Hippocampal formation (tissue), 2 donors: ENCODE data around the gene RFC4.

ENCODE experiments used
- DNase-seq, 2 donors: peaks; one replicate each; lab custom pipeline; 2025; lab: John Stamatoyannopoulos, UW

RFC4 gene

DNA sequence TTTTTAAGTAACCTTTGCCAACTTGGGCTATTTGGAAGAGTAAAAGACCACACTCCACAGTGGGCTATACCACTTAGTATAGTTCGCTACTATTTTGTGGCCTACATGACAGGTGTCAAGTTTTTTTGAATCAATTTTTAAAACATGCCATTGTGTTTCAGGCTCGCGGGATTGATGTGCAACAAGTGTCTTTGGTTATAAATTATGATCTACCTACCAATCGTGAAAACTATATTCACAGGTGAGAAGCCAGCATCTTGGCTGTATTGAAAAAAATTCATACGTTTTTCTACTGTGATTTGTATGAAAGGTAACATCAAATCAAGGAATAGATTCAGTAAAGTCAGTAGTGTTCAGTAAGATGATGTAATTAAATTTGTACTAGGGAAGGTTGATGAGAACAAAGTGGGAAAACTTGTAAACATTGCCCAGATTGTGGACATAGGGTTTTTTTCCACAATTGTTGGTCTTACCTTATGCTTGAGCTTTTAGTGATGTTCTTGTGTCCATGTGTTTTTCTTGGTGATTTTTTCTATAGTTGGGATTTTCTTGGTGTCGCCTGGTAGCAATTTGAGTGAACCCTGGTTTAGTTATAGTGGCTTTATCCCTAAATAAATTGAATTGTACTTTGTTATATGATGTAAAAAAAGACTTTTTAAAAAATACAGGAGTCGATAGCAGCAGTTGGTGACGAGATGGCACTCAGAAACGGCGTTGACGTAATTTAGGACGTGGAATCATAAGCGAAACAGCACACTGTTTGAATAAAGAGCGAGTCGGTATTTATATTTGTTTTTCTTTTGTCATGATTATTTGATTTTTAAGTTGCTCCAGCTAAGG, 18.4 kb downstream of the RFC4 start:
- DNase-seq: no peak

DNA sequence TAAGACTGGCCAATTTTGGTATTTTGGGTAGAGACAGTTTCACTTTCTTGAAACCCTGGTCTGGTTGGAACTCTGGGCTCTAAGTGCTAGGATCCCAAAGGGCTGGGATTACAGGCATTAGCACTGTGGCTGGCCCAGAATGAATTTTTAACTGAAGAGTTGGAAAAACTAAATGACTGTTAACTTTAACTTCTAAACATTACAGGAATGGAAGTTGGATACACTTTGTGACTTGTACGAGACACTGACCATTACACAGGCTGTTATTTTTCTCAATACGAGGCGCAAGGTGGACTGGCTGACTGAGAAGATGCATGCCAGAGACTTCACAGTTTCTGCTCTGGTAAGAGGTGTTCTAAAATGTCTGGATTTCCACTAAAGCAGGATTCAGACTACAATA, 19.4 kb downstream of the RFC4 start:
- DNase-seq: no peak

DNA sequence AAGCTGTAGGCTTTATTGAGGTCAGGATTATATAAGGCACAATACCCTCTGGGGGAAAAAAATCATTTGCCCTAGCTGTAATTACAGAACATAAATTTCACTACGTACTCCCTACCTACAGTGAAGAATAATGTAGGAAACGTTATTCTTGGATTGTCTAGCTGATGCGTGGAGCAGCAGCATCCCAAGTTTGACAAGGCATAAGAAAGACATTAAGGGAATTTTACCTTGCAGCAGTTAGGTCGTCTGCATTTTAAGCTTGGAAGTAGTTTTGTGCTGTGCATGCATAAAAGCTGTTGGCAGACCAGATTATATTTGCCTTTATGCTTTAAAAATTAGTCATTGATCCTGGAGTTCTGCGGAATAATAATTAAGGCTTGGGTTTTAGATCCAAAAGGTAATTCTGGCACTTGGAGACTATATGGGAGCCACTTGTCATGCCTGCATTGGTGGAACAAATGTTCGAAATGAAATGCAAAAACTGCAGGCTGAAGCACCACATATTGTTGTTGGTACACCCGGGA, 20.7 kb downstream of the RFC4 start:
- no peak for DNase-seq

DNA sequence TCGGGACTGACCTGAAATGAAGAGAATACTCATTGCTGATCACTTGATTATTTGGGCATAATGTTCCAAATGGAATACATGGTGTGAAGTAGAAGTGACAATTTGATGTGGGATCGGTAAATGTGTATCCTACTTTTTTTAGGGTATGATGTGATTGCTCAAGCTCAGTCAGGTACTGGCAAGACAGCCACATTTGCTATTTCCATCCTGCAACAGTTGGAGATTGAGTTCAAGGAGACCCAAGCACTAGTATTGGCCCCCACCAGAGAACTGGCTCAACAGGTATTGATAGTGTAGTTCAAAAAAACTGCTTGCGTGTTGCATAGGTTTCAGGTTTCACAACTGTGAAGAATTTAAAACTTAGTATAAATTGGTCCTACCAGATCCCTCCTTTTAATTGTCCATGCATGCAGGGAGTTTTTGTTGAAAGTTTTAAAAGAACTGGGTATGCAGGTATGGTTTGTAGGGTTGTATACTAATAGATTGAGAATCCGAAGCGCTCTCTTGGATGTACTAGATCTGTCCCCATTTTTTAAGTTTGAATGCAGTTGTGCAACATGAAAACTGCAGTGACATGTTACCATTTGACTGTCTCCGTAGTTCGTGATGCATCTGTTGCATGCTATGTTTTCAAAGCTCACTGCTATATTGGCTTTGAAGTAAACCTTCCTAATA, 21.3 kb downstream of the RFC4 start:
- no peak for DNase-seq

DNA sequence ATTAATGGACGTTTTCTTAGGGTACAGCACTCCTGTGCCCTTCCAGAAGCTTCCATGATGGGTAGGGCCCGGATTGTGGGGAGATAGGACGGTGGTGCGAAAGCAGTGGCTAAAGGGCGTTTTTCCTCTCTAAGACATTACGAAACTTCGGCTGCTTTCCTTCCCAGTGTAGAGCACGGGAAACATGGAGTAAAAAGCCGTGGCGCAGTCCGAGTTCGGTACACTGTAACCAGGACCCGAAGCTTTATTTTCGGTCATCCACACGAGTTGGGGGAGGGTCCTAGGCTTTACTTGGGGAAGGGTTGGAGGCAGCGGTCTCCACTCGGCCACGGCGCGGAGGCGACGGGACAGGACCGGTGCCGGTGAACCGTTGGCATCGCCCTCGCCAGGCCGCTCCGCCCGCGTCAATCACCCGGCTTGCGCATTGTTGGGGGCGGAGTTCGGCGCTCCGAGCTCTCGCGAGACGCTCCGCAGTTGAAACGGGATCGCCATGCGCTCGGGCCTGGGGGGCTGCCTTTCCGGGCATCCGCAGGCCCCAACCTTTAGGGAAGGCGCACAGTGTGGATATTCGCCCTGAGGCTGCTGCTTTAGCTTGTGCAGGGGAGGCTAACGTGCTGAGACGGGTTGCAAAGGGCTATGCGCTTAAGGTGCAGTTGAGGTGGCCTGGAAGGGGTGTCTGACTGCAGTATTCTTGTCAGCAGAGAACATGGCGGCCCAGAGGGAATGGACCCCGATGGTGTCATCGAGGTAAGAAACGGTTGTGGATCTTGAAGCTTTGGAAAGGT, 22.4 kb downstream of the RFC4 start:
- DNase-seq: peak; percentile 69 to 79

DNA sequence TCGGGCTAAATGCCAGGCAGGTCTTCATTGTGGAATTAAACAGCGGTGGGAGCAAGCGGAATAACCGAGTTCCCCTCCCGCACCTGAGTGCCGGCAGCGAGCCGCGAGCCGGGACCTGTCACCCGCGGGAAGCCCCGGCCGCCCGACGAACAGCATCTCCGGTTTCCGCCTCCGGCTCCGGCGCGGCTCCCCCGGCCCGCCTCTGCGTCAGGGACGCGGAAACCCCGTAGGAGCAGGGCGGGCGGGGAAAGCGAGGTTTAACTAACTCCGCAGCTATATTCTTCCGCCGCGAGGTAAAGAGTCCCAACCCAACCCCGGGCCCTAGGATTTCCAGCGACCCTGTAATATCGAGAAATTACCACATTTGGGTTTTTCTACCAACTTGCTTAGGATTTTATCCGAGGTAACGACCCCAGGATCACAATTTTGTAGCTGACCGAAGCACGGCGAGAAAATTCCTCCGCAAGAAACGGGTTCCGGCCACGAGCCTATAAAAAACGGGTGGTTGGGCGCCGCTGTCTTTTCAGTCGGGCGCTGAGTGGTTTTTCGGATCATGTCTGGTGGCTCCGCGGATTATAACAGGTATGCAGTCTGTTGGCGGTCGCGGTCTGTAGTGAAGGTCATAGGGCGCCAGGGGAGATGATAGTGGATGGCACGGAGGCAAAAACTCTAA, 23.1 kb downstream of the RFC4 start, which contains the start of gene EIF4A2:
Gene EIF4A2 (plus strand): TSS at position 520 of the 673 bp plus-strand sequence. CDS start 34 bp downstream, at position 554.
- DNase-seq: peak; percentile 86 to 93

DNA sequence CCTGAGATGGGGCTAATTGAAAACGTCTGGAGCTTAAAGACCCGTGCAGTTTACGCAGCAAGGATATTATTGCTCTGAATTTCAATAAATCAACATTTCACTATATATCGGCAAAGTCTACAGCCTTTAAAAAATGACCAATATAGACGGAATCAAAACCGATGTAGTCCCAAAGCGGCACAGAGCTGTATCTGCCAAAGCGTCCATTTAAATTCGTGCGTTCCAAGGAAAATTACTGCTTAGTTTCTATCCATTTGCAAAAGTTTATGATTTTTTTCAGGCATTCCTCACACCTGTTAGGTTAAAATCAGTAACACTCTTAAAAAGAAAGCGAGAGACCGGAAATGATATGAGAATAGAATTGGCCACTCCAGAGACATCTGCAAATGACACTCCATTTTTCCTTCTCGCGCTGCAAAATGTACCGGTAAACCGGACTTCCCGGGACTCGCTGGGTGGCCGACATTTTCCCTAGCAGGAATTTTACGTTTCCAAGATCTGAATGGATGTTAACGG, 23.7 kb downstream of the RFC4 start:
- no peak for DNase-seq

DNA sequence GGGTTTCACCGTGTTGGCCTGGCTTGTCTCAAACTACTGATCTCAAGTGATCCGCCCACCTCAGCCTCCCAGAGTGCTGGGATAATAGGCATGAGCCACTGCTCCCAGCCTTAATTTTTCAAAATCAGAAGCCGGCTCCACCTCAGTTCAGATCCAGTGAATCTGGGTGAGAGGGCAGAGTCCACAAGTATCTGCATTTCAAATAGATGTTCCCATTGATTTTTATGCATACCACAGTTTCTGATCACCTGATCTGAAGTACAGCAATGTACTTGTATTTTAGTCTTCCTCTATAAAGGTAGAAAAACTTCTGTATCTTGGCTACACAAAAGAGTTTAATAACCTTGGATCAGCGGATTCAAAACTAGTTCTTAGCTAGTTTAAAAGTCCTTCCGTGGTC, 27.1 kb downstream of the RFC4 start:
- no peak for DNase-seq

DNA sequence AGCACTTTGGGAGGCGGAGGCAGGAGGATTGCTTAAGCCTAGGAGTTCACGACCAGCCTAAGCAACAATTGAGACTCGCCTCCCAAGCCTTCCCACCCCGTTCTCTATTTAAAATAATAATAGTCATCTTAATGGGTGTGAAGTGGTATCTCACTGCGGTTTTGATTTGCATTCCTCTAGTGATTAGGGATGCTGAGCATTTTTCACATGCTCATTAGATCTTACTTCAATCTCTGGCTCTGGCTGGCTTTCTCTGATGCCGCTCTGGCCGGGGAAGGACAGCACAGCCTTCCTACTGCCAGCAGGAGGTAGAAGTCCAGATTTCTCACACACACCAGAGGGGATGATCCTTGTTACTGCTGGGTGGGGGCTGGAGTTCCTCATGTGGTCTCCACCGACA, 30.3 kb downstream of the RFC4 start:
- no peak for DNase-seq

DNA sequence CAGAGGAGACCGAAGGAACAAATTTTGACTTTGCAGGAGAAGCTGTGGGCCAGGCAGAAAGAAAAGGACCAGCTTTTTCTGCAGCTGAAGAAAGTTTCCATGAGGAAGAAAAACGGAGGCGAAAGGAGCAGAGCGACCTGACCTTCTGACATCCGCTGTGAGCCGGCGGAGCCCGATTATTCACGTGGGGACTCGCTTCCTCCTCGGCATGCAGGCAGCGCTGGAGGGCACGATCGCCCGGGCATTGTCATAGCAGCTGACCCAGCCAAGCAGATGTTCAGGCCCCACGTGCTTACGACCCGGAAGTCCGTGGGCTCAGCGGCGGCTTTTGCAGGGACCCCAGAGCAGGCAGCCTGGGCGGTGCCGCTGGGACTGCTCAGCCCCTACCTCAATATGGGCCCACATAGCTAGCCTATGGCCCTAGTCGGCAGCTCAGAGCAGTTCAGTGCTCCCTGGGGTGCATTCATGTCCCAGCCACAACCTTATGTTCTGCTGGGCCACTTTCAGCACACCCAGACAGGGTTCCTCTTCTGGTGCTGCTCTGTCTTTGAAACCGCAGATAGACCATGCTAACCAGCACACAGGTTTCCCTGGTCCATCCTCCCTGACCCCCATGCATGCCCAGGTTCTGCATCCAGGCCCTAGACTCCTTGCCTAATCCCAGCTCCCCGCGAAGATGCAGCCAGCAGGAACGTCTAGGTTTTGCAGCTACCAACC, 33.4 kb downstream of the RFC4 start:
- peak in 1 of 2 donors; percentile 39 for DNase-seq

DNA sequence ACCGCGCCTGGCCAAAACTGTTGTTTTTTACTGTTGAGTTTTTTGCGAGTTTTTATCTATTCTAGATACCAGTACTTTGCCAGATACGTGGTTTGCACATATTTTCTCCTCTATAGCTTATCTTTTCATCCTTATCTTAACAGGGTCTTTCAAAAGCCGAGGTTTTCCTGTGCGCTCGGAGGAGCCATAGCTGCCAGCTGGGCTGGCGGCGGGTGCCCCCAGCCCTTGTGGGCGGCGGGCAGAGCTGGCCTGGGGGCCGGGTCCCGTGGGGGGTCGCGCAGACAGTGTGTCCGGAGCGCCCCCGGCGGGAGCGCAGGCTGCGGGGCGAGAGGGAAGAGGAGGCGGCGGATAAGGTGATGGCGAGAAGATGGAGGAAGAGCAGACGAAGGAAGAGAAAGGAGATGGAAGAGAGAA, 34.0 kb downstream of the RFC4 start:
- no peak for DNase-seq

DNA sequence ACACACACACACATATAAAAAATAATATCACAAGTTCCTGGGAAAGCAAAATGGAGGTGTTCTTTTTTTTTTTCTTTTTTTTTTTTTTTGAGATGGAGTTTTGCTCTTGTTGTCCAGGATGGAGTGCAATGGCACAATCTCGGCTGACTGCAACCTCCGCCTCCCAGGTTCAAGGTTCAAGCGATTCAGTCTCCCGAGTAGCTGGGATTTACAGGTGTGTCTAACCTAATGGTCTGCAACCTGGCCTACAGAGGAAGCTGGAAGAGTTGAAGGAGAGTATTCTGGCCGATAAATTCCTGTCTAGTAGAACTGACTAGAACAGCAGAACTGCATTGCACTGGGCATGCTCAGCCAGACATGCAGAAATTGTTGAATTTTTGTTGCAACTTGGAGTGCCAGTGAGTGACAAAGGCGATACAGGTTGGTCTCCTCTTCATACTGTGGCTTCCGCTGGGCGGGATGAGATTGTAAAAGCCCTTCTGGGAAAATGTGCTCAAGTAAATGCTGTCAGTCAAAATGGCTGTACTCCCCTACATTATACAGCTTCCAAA, 45.3 kb downstream of the RFC4 start:
- DNase-seq: no peak

DNA sequence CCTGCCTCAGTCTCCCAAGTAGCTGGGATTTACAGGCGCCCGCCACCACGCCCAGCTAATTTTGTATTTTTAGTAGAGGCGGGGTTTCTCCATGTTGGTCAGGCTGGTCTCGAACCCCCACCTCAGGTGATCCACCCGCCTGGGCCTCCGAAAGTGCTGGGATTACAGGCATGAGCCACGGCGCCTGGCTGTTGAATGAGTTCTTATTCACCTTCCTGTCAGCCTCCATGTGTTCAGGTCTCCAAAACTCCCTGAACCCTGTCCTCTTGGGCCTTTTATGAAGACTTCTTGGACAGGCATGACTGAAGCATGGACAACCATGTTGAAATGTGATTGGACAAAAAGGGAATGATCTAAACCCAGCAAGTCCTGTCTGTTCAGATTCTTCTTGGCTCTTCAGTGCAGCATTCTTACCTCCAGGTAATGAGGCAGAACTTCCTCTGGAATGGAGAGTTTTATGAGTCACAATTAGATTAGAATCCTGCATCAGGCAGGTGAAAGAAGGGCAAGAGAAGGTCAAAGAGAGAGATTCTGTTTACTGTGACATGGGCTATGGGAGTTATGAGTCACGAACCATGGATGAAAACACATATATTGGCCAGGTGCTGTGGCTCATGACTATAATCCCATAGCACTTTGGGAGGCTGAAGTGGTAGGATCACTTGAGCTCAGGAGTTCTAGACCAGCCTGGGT, 46.0 kb downstream of the RFC4 start:
- no peak for DNase-seq

DNA sequence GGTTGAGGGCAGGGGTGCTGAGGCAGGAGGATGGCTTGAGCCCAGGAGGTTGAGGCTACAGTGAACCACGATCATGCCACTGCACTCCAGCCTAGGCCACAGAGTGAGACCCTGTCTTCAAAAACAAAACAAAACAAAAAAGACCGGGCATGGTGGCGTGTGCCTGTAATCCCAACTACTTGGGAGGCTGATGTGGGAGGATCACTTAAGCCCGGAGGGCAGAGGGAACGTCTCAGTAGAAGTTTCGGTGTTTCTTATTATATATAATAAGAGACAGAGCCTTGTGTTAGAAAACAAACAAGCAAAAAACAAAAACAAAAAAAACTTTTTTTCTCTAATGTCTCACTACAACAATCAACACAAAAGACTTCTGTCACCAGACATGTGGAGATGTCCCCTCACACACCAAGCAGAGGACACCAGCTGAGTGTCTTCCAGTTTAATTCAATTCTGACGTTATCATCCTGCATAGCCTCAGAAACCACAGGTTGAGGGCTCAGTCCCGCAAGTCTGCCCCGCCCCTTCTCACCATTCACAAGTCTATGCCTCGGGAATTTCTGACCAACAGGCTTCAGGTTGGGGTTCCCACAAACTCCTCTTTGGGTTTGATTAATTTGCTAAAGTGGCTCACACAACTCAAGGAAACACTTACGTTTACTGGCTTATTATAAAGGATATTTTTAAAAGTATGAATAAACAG, 46.9 kb downstream of the RFC4 start:
- no peak for DNase-seq

DNA sequence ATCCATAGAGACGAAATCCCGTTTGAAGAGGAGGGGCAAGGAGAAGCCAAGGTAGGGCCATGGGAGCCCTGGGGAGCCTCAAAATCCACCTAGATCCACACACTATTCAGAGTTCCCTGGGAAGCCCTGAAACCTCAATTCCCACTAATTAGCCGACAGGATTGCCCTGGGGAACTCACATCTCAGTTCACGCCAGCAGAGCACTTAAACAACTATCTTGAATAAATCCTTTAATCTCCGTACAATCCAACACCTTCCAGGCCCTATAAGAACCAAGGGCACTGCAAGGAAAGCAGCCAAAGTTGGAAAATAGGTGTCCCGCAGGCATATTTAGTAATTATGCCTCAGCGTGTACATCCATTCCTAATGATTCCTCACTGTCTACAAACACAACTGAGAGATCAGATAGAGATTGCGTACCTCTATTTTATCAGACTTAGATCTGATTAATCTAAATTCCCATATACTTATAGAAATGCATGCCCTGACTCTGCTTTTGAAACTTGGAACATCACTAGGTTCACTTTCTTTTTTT, 48.5 kb downstream of the RFC4 start:
- no peak for DNase-seq

DNA sequence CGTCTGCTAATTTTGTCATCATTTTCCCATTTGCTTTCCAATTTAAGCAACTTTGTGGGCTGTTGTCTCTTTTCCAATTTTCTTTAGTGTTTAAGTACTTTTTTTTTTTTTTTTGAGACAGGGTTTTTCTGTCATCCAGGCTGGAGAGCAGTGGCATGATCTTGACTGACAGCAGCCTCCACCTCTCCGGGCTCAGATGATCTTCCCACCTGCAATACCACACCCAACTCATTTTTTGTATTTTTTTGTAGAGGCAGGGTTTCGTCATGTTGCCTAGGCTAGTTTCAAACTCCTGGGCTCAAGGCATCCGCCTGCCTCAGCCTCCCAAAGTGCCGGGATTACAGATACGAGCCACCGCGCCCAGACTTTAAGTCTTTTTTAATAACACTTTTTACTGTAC, 49.1 kb downstream of the RFC4 start:
- DNase-seq: no peak

DNA sequence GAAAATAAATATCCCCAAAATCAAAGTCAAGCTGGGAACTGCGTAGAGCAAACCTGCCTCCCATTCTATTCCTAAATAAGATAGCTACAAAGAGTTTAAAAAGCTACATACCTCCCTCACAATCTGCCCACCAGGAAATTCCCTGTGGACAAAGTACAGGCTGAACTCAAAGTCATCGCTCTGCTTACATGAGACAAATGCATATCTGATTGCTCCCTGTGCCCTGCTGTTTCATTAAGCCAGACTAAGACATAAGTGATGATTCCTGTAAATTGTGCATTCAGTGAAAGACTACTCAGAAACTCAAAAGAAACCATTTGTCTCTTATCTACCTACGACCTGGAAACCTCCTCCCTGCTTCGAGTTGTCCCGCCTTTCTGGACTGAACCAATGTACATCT, 51.4 kb downstream of the RFC4 start:
- no peak for DNase-seq

DNA sequence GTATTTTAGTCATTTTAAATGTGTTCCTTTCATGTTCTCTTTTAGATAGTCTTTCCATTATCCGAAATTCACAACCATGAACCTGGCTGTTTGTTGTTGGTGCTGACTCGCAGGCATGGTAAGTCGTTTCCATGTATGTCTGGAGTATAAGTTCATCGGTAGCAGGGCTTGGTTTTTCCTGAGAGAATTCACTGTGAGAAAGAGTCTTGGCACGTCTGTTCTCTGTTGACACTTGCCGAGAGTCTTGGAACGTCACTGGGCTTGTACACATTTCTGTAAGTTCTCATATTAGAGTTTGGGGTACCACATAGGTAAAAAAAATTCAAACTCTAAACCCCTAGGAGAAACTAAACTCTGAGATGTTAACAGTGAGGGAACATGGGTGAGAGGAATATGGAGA, 52.3 kb downstream of the RFC4 start:
- DNase-seq: no peak

DNA sequence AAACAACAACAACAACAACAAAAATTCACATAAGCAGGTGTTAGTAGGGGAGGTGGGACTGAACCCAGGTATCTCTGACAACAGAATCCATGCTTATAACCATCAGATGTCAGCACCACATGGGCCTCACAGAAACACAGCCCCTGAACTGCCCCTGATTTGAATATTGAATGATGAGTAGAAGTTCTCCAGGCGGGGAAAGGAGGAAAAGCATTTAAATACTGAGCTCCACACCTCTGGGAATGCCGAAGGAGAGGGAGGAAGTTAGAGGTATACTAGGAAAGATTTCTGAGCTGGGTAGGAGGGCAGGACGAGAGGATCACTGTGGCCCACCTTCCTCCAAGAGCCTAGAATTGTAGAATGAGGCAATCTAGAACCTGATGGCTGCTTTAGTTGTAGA, 54.8 kb downstream of the RFC4 start:
- DNase-seq: no peak
